GM18519 (cell line): Measurements from ENCODE around the gene SLC38A5.
"Not testable (repeated sequence)": the region's sequence is repeated elsewhere in the genome, so short reads cannot be mapped to it uniquely, and the experiment has no call there.

ENCODE experiments used
- ATAC-seq: cut with Tn5 transposase; IDR thresholded peaks from one replicate; pipeline ENCODE4 v1.9.1; 2021; ENCODE audit warnings: mild to moderate bottlenecking, moderate library complexity; ENCODE audit not compliant: unreplicated experiment, low FRiP score

The SLC38A5 gene

GRCh38 chrX:48471504-48471903 lies 1.4 kb upstream of the SLC38A5 start:
- no peak for ATAC-seq

- no peak for ATAC-seq
Measured at GRCh38 chrX:48470833-48471118, 716 bp upstream of the SLC38A5 start.

- ATAC-seq: no peak
Measured at GRCh38 chrX:48468693-48469691, 1.1 kb downstream of the SLC38A5 start.

GRCh38 chrX:48468247-48468671 lies 1.8 kb downstream of the SLC38A5 start:
- ATAC-seq: no peak

GRCh38 chrX:48467281-48467761 lies 2.7 kb downstream of the SLC38A5 start:
- ATAC-seq: no peak

GRCh38 chrX:48466696-48467095 lies 3.4 kb downstream of the SLC38A5 start:
- ATAC-seq: no peak

- ATAC-seq: no peak
Measured at GRCh38 chrX:48465336-48465933, 4.6 kb downstream of the SLC38A5 start.

GRCh38 chrX:48461830-48462229 lies 8.2 kb downstream of the SLC38A5 start:
- no peak for ATAC-seq

GRCh38 chrX:48460606-48461005 lies 9.5 kb downstream of the SLC38A5 start:
- ATAC-seq: no peak

- ATAC-seq: no peak
Measured at GRCh38 chrX:48460031-48460430, 10.0 kb downstream of the SLC38A5 start.

- ATAC-seq: no peak
Measured at GRCh38 chrX:48459483-48459882, 10.6 kb downstream of the SLC38A5 start.

GRCh38 chrX:48458711-48459110 lies 11.3 kb downstream of the SLC38A5 start:
- ATAC-seq: no peak

GRCh38 chrX:48456628-48457331 lies 13.3 kb downstream of the SLC38A5 start:
- no peak for ATAC-seq

- ATAC-seq: no peak
Measured at GRCh38 chrX:48451708-48452107, 18.4 kb downstream of the SLC38A5 start.

GRCh38 chrX:48450076-48450475 lies 20.0 kb downstream of the SLC38A5 start:
- ATAC-seq: no peak

- not testable (repeated sequence) for ATAC-seq
Measured at GRCh38 chrX:48447201-48447600, 22.9 kb downstream of the SLC38A5 start.

GRCh38 chrX:48433713-48434112 lies 36.3 kb downstream of the SLC38A5 start:
- ATAC-seq: not testable (repeated sequence)

GRCh38 chrX:48430166-48430565 lies 39.9 kb downstream of the SLC38A5 start:
- not testable (repeated sequence) for ATAC-seq

- not testable (repeated sequence) for ATAC-seq
Measured at GRCh38 chrX:48429606-48430005, 40.5 kb downstream of the SLC38A5 start.

- ATAC-seq: not testable (repeated sequence)
Measured at GRCh38 chrX:48427027-48427716, 42.9 kb downstream of the SLC38A5 start.
